ENCODE measurements around the gene CDC27. TPM values are rescaled to one million over a fixed set of nuclear protein-coding genes. Genes with fewer than 3 reads are reported as not detected.
"Not testable (repeated sequence)": the region's sequence is repeated elsewhere in the genome, so short reads cannot be mapped to it uniquely, and the experiment has no call there.

Gene CDC27
- total RNA-seq, 5 donors from 2014 or later (not counting 1 experiment from before 2014, with no cell fraction given): 54.6 to 66.0 (median 58.6) TPM

DNA sequence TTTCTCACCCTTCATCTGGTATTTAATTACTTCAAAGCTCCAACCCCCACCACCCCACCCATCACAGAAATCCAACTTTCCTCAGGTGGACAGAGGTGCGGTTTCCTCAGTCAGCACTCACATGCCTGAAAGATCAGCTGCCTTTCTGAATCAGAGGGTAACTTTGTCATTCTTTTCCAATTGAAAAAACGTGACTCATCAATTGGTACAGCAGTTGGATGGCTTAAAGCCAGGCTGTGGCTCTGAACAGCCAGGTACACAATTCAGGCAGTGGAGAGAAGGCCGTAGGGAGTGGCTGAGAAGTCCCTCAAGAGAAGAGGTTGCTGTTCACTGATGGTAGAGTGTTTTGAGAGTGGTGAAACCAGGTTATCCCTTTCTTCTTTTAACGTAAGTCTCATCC is 118.8 kb downstream of the CDC27 start:
- H3K27ac Mint-ChIP-seq, H3K4me3 Mint-ChIP-seq, POLR2A ChIA-PET: not testable (repeated sequence)

More for the DNA sequence above, 118.8 kb downstream of the CDC27 start:
- H3K27ac ChIP-seq (ENCODE audit: low read length); DNase-seq; H3K9me3 ChIP-seq; ATAC-seq (replicated peaks in 1 of 4); H3K27me3 ChIP-seq (replicated peaks in 1 of 2; ENCODE audit: control insufficient read depth in 2 of 2, extremely low read depth in 1 of 2, insufficient read depth in 2 of 2, low read length in 1 of 2); H3K9me3 Mint-ChIP-seq; H3K36me3 Mint-ChIP-seq; H3K36me3 ChIP-seq (ENCODE audit: control insufficient read depth in 2 of 2, extremely low read depth in 1 of 2, insufficient read depth in 1 of 2, low read length in 1 of 2); H3K27me3 Mint-ChIP-seq; H3K4me3 ChIP-seq (ENCODE audit: control insufficient read depth in 1 of 2, extremely low read depth in 1 of 2, low read length in 1 of 2); CTCF ChIA-PET: not testable (repeated sequence)
- 89% methylated on average over 2 of the region's 4 CpGs for WGBS (ENCODE audit: insufficient coverage)
- peaks cover 7 to 15% of the 10 kb centered on the region in 2 experiments for H3K4me1 ChIP-seq (ENCODE audit: control insufficient read depth in 1 of 2, extremely low read depth in 1 of 2, insufficient read depth in 2 of 2, low read length in 2 of 2)
- peaks cover 29 to 46% (median 40%) of the 10 kb centered on the region in 3 donors for H3K4me1 Mint-ChIP-seq

Other genes starting within 250 kb of the CDC27 start
- gene RPRML, start 210.0 kb downstream of the CDC27 start, total RNA-seq: not detected
- not detected for gene MYL4, start 20.1 kb upstream of the CDC27 start, total RNA-seq
- 1 to 10 TPM in 1 of 5 donors, under 1 TPM in 4; 0.22 to 3.8 (median 0.26) TPM for gene ITGB3, start 64.5 kb upstream of the CDC27 start, total RNA-seq
- gene EFCAB13, start 134.7 kb upstream of the CDC27 start, total RNA-seq: 10 to 100 TPM; 13.4 to 19.1 (median 15.2) TPM

All from T-cell (primary cell).